Pancreas (tissue), 10 donors: Measurements from ENCODE around the gene NPHP3. TPM values are rescaled to one million over a fixed set of nuclear protein-coding genes. Genes with fewer than 3 reads are reported as not detected.

Source experiments
- ATAC-seq, 4 donors: fragments of 200-7000 bp; cut with Tn5 transposase; one replicate each; pipeline versions ENCODE4 v1.8.0 to v1.9.1; 2020; ENCODE audit warnings: mild to moderate bottlenecking in 4 of 4, moderate library complexity in 4 of 4
- DNase-seq, 6 donors: peaks; one replicate each; pipeline ENCODE4 v3.0.0-alpha.2; 2020
- FAIRE-seq: peaks from 2 replicates; lab custom pipeline; 2012; peaks lifted over from hg19 to GRCh38; lab: Jason Lieb, UNC
- H3K27ac ChIP-seq, 4 donors: fragments of 200-600 bp; sonication (generic); 1 replicate in 3 of 4; 2 replicates in 1 of 4; pipeline versions ENCODE4 v1.5.0 to v1.8.0; 2020
- H3K27me3 ChIP-seq, 4 donors: fragments of 200-600 bp; one replicate each; pipeline ENCODE4 v1.8.0; 2021
- H3K36me3 ChIP-seq, 3 donors: fragments of 200-600 bp; sonication (generic) in 1 of 3; one replicate each; pipeline versions ENCODE4 v1.5.0 to v1.8.0; 2020 to 2021
- H3K4me1 ChIP-seq, 3 donors: fragments of 200-600 bp; one replicate each; pipeline ENCODE4 v1.8.0; 2021
- H3K4me3 ChIP-seq, 4 donors: fragments of 200-600 bp; sonication (generic) in 2 of 4; one replicate each; pipeline versions ENCODE4 v1.5.0 to v1.8.0; 2020 to 2021
- H3K9me3 ChIP-seq, 4 donors: fragments of 200-600 bp; one replicate each; pipeline ENCODE4 v1.8.0; 2021
- CTCF ChIP-seq, 4 donors: fragments of 200-600 bp; sonication (generic) in 3 of 4; IDR thresholded peaks; one replicate each; pipeline versions ENCODE4 v1.5.0 to v1.8.0; 2021; ENCODE audit warnings: antibody characterized with exemption in 4 of 4
- WGBS, 2 donors: extraction: QIAGEN DNeasy Blood & Tissue Kit; methylation state at CpG; one replicate each; pipeline ENCODE4 v1.1.7; 2013; 5-methylcytosine and 5-hydroxymethylcytosine counted together
- intact Hi-C, 3 donors: fragments of 100-400 bp; cut with DNase I; formaldehyde crosslinking; loops; one replicate each; pipeline versions ENCODE4 v1.11.1 to v1.14.2; 2022
- polyA plus RNA-seq, 2 donors: library from polyadenylated mRNA; stranded (reverse); fragments of 200-250 nt; gene quantifications; one replicate each; pipeline ENCODE4 v1.2.3, GENCODE V29; 2013
- total RNA-seq, 6 donors: library from RNA; stranded (reverse); fragmentation: NEBNext Ultra II Directional in 4 of 6; extraction: Animal tissue kit (Norgen Biotek cat#: 25700) in 4 of 6; gene quantifications; one replicate each; pipeline versions ENCODE4 v1.2.1 to v1.2.4, GENCODE V29; 2021 to 2023
- donor health status: healthy with polysubstance abuse.
- donor health status: DM: no; HTN: no; CAD: no; lungs with moderate emphysema.
- donor health status: DM: no; HTN: no; CAD: no.
- donor health status: control.
- donor health status: control.
- donor health status: Bipolar disorder and iron deficiency.
- donor health status: DM: yes; HTN: yes; CAD: no.
- donor health status: DM: no; HTN: no; CAD: no.
- donor health status: DM: no; HTN: no; CAD: no.
- donor health status: DM: yes; HTN: yes; CAD: no.

Gene NPHP3
- total and polyA plus RNA-seq, 8 donors: 6.1 to 23.0 (median 10.6) TPM

GRCh38 chr3:132661101-132661500, 61.1 kb downstream of the NPHP3 start:
- TF ChIP-seq CTCF (IDR thresholded peaks at IDR 0.05): no peak
- peak in 2 of 4 donors; percentile 10 to 22 for ATAC-seq
- DNase-seq: no peak
- 3 to 6% methylated on average over 8 of the region's 8 CpGs for WGBS, 2 donors
- H3K4me1 ChIP-seq: peaks cover 10 to 47% (median 19%) of the 10 kb centered on the region in 3 donors
- no peaks in the 10 kb centered on the region for H3K27me3 ChIP-seq
- no peaks in the 10 kb centered on the region for H3K9me3 ChIP-seq
- H3K4me3 ChIP-seq: peak overlapping the region; percentile 44 to 89 (median 86)
- no peak for FAIRE-seq
- intact Hi-C loops: no loop called here
- peak overlapping the region in 2 of 4 donors; percentile 95 to 96 for H3K27ac ChIP-seq
- H3K36me3 ChIP-seq: no peaks in the 10 kb centered on the region

- peak overlapping the region; percentile 82 to 96 (median 92) for H3K27ac ChIP-seq
- 0 to 1% methylated on average over 5 of the region's 5 CpGs for WGBS, 2 donors
- FAIRE-seq: no peak
Observed at GRCh38 chr3:132660811-132661070, 61.5 kb downstream of the NPHP3 start.

GRCh38 chr3:132660052-132660810, 62.0 kb downstream of the NPHP3 start, which contains the start of gene UBA5:
UBA5 (plus strand) TSS chr3:132660329; CDS start chr3:132660538, 209 bp downstream.
- Histone ChIP-seq H3K27ac (peak within 1 kb of the TSS; percentile 82 to 96 (median 92)), H3K27me3 (no peaks in the 10 kb centered on the region), H3K4me3 (peak within 1 kb of the TSS; percentile 44 to 89 (median 86)), H3K36me3 (no peaks in the 10 kb centered on the region), H3K4me1 (peaks cover 10 to 39% (median 19%) of the 10 kb centered on the region in 3 donors), H3K9me3 (no peaks in the 10 kb centered on the region)
- ATAC-seq: peak; percentile 75 to 87 (median 82)
- no peak for FAIRE-seq
- intact Hi-C loops: no loop called here
- WGBS, 2 donors: 0 to 1% methylated on average over 59 to 64 of the region's 64 CpGs
- TF ChIP-seq CTCF (IDR thresholded peaks at IDR 0.05): no peak
- peak; percentile 63 to 89 (median 70) for DNase-seq

More at GRCh38 chr3:132660811-132661070, 61.5 kb downstream of the NPHP3 start:
- H3K4me1 ChIP-seq: peaks cover 10 to 44% (median 19%) of the 10 kb centered on the region in 3 donors
- no peak for TF ChIP-seq CTCF (IDR thresholded peaks at IDR 0.05)
- H3K4me3 ChIP-seq: peak overlapping the region; percentile 44 to 89 (median 86)
- DNase-seq: no peak
- H3K27me3 ChIP-seq: no peaks in the 10 kb centered on the region
- no peaks in the 10 kb centered on the region for H3K36me3 ChIP-seq
- H3K9me3 ChIP-seq: no peaks in the 10 kb centered on the region
- intact Hi-C loops: no loop called here
- ATAC-seq: peak in 2 of 4 donors; percentile 19 to 28

GRCh38 chr3:132659365-132660051, 62.7 kb downstream of the NPHP3 start, which contains the start of gene ACAD11:
ACAD11 (minus strand) TSS chr3:132659809; CDS start chr3:132659751, 58 bp downstream.
- FAIRE-seq: no peak
- Histone ChIP-seq H3K36me3 (no peaks in the 10 kb centered on the region), H3K4me1 (peaks cover 15 to 32% (median 19%) of the 10 kb centered on the region in 3 donors), H3K4me3 (peak within 1 kb of the TSS; percentile 44 to 89 (median 86)), H3K27ac (peak within 1 kb of the TSS; percentile 82 to 96 (median 92)), H3K27me3 (no peaks in the 10 kb centered on the region), H3K9me3 (no peaks in the 10 kb centered on the region)
- peak; percentile 66 to 87 (median 80) for ATAC-seq
- intact Hi-C loops: no loop called here
- peak; percentile 60 to 86 (median 72) for DNase-seq
- 0% methylated on average over 34 of the region's 34 CpGs for WGBS, 2 donors
- TF ChIP-seq CTCF (IDR thresholded peaks at IDR 0.05): peak; percentile 16 to 55 (median 44)
